ENCODE results near the gene TSKS.

TSKS gene

DNA sequence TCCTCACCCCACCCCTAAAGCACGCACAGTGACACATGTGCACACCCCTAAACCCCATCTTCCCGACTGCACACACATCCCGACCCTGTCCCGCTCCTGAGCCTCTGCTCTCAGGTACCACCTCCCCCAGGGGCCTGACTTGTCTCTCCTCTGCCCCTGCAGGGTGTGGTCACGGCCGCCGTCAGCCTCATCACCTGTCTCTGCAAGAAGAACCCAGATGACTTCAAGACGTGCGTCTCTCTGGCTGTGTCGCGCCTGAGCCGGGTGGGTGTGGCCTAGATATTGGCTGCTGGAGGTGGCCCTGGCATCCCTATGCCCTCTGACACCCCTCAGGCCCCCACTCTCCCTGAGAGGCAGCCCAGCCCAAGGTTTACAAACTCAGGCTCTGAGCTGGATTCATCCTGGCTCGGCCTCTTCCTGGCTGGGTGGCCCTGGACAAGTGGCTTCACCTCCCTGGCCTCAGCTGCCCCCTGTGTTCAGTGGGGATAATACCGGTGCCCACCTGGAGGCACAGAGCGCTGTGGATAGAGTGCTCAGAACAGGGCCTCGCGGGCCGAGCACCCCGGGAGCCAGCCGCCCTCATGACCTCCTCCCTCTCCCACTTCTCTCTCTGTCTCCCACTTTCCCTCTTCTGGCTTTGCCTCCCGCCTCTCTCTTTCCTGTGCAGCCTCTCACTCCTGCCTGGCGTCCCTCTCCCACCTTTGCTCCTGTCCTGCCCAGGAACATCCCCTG is 29.9 kb upstream of the TSKS start:
- DNase-seq: no peak

DNA sequence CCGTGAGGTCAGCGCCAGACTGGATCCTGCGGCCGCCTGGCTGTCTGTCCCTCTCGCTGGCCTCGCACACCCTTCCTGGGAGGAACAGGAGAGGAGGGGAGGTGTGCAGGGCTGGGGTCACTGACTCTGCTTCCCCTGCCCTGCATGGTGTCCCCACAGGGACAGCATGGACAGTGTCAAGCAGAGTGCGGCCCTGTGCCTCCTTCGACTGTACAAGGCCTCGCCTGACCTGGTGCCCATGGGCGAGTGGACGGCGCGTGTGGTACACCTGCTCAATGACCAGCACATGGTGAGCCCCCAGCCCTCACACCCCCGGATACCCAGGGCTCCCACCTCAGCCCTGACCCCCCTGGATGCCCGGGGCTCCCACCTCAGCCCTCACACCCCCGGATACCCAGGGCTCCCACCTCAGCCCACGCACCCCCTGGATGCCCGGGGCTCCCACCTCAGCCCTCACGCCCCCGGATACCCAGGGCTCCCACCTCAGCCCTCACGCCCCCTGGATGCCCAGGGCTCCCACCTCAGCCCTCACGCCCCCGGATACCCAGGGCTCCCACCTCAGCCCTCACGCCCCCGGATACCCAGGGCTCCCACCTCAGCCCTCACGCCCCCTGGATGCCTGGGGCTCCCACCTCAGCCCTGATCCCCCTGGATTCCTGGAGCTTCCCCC is 28.8 kb upstream of the TSKS start:
- no peak for DNase-seq

DNA sequence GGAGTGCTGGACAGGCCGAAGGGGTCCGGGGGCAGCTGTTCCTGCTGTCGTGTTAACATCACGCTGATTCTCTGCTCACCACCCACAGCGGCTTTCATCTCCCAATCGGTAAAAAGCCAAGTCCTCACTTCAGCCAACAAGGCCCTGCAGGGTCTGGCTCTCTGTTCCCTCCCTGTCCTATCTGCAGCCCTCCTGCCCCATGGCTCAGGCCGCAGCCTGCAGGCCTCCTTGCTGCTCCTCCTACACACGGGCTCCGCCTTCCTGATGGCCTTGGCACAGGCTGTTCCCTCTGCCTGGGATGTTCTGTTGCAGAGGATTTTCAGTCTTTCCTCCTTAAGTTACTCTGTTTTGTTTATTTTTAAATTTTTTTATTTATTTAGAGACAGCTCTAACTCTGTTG is 27.8 kb upstream of the TSKS start:
- DNase-seq: no peak

DNA sequence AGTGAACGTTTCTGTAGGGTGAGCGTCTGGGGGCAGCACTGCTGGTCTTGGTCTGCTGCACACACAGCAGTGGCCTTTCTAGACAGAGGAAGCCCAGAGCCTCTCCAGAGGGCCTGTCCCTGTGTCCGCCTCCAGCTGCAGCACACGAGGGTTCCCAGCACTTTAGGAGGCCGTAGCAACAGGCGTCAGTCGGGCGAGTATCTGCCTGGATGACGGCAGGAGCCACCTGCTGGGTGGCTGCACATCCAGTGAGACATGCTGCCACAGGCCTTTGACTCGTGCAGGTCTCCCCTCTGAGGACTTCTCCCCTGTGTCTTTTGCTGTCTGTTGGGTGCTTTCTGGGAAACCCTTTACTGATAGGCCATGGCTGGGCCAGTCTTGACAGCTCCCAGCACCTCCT is 25.8 kb upstream of the TSKS start:
- DNase-seq: no peak

DNA sequence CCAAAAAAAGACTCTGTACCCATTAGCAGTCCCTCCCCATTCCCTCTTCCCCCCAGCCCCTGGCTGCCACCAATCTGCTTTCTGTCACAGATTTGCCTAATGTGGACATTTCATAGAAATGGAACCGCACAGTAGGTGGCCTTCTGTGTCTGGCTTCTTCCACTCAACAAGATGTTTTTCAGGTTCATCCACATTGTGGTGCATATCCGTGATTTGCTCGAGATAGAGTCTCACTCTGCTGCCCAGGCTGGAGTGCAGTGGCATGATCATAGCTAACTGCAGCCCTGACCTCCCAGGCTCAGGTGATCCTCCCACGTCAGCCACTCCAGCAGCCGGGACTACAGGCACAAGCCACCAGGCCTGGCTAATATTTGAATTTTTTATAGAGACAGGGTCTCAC is 24.6 kb upstream of the TSKS start:
- DNase-seq: no peak

DNA sequence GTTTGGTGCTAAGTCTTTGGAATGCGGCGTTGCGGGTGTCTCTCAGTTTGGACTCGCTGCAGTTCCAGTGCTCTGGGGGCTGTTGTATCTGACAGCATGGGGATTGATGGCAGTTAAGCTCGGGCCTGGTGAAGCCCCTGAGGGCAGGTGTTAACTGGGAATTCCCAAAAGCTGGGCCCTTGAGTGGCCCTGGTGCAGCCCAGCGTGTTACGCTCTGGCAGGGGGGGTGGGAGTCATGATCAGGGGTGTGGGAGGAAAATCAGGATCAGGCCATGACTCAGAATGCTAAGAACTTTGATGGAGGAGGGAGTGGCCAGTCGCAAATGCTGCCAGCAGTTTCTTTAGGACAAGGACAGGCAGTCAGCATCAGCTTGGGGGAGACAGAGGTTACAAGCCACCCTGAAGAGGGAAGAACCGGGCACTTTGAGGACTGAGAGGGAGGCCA is 23.3 kb upstream of the TSKS start:
- DNase-seq: no peak

DNA sequence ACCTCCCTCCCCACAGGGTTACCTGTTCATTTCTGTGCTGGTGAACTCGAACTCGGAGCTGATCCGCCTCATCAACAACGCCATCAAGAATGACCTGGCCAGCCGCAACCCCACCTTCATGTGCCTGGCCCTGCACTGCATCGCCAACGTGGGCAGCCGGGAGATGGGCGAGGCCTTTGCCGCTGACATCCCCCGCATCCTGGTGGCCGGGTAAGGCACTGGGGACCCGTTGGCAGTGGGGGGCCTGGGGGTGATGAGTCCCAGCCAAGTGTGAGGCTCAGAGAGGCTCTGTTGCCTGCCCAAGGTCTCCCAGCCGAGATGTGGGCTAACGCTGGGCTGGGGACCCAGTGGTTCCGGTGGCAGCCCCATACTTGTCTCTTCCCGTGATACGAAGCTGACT is 19.4 kb upstream of the TSKS start:
- DNase-seq: no peak

DNA sequence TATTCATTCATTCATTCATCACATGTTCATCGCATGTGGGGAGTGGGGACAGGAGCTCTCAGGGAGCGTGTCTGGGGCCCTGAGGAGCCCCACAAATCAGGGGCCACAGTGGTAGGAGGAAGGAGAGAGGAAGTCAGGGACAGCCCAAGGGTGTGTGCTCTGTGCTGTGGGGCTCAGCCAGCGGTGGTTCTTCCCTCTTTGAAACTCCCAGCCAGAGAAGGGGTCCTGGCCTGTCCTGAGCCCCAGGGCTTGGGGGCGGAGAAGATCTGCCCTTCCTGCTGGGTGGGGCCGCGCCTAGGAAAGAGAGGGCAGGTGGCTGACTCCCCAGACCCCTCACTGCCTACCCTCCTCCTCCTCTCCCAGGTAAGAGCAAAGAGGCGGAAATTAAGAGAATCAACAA is 18.3 kb upstream of the TSKS start:
- no peak for DNase-seq

DNA sequence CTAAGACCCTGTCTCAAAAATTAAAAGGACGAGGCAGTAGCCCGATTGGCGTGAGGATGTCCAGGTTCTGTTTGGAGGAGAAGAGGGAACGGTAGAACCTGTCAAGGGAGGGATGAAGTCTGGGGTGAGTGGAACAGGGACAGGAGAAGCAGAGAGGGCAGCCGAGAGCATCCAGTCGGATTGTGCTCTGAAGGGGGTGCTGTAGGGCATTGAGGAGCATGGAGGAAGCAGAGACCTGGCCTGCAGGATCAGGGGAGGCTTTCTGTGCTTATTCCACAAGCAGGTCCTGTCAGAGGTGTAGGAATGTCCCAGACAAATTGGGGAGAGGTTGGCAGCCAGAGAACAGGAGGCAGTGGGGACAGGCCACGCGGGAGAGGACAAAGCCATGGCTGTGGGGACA is 17.8 kb upstream of the TSKS start:
- no peak for DNase-seq

DNA sequence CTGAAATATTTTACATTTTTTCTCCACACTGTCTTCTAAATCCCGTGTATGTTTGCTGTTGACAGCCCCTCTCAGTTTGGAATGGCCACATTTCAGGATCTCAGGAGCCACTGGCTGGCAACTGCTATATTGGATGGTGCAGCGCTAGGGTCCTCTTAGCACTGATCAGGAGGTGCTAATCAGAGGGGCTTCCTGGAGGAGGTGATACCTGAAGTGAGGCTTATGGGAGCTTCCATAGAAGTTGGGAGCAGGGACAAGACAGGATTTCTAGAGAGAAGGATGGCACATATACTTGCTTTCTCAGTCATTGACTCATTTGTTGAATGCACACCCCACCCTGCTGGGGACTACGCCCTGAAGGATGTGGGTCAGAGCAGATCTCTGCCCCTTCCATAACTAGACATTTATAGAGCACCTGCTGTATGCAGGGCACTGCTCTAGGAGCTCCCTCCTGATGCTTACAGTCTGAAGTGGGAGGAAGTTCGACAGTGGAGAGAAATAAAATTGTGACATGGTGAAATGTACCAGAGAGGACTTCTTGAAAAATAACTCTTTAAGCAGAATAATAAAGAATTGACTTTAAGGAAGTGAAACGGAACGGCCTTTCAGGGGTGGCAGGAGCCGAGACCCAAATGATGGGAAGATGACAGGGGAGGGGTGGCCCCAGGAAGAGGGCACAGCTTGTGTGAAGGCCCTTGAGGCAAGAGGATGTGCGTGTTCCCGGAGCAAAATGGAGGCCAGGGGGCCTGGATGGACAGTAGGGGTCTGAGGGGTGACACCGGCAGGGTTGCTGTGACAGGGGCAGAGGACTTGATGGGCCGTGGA is 16.8 kb upstream of the TSKS start:
- peak; percentile 64 for DNase-seq

DNA sequence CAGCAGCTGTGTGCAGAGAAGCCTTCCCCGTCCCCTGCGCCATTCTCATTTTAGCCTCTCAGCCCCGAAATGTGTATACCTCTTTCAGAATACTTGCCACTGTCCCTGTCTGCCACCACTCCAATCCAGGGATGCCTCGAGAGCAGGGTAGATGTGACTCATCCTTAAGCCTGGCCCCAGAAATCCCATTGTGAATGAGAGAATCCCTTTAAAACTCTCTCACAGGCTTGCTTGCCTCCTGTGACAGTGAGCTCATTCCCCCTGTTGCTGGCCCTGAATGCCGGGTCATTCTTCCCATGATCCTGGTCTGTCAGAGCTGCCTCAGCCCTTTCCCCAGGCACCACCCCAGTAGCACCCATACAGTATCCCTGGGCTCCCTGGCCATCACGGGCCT is 13.3 kb upstream of the TSKS start:
- no peak for DNase-seq

DNA sequence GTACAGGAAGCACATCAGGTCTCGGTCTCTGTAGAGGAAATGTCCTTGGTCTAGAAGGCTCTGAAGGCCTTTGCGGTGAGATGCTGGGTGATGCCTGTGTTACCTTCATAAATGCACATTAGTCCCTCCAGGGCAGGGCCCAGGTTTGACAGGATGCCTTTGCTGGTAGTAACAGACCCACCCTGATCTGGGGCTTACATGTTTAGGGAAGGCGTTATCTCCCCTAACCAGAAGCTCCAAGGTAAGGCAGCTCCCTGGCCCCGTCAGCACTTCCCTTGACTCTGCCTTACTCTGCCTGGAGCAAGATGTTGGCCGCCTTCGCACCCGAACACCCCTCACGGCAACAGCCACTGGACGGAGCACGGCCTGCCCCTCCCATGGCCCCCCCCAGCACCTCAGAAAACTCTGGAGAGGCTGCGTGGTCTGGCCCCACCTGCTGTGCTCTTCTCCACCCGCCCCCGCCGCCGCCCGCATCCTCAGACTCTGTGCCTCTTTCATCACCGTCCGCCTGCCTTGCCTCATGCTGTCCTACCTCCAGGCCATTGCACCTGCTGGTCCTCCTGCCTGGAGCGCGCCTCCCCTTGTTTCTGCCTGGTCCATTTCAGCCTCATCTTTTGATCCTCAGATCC is 12.8 kb upstream of the TSKS start:
- DNase-seq: no peak

DNA sequence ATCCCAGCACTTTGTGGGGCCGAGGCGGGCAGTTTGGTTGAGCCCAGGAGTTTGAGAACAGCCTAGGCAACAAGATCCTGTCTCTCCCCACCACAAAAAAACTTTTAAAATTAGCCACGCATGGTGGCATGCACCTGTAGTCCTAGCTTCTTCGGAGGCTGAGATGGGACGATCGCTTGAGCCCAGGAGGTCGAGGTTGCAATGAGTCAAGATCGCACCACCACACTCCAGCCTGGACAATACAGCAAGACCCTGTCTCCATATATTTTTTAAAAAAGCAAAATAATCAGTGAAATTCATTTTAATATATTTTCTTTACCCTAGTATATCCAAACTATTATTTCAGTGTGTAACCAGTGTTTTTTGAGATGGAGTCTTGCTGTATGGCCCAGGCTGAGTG is 11.9 kb upstream of the TSKS start:
- no peak for DNase-seq

DNA sequence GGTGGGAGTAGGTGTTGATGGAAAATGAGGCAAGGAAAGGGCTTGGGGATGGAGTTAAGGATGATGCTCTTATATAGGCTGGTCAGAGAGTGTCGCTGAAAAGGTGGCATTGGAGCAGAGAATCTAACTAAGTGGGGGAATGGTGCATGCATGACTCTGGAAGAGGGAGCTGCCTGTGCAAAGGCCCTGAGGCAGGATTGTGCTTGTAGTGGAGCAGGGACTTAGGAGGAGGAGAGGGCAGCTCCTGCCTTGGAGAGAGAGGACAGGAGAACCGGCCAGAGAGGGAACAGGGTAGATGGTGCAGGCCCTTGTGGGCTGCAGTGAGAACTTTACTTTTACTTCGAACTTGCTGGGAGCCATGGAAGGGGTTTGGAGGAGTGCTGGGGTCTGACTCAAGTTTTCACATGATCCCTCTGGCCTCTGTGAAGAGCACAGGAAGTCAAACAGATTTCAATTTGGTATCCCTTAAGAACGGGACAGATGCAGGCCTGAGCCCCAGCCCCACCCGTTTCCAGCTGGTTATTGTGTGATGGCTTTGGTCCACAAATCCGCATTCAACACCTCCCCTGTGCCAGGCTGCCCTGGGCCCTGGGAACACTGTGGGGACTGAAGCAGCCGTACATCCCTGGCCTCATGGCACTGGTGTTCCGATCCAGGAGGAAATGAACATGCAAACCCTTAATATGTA is 10.7 kb upstream of the TSKS start:
- DNase-seq: no peak

DNA sequence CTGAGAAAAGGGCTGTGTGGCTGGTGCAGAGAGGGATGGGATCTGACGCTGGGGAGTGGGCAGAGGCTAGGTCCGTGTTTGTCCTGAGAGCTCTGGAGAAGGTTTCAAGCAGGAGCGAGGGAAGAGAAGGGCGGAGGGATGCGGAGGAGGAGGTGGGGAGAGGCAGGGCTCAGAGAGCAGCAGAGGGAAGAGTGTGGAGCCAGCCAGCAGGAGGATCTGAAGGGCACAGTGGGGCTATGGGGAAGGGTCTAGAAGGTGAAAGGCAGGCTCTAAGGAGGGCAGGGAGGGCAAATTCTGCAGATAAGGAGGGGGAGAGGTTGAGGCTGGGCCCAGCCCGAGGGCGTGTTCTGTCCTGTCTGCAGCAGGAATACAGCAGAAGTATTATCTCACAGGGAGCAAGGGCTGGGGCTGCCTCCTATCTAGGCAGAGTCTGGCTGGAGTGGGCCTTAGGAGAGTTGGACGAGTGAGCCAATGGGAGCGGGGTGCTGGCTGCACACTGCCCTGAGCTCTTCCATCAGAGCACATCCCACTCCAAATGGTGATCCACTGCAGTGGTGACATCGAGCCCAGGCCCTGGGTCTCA is 9.8 kb upstream of the TSKS start:
- no peak for DNase-seq

DNA sequence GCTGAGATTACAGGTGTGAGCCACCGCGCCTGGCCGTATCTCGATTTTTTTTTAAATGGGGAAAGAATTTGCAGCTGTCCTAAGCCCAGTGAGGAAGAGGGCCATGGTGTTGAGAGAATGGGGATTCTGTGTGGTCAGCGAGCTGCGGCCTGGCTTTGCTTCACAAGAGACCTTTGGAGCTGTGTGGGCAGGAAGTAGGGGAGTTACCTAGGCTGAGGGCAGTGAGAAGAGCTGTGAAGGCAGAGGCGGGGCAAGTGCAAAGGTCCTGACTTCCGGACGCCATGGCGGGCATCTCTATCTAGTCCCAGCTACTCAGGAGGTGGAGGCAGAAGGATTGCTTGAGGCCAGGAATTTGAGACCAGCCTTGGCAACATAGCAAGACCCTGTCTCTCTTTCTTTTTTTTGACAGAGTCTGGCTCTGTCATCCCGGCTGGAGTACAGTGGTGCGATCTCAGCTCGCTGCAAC is 8.6 kb upstream of the TSKS start:
- no peak for DNase-seq

DNA sequence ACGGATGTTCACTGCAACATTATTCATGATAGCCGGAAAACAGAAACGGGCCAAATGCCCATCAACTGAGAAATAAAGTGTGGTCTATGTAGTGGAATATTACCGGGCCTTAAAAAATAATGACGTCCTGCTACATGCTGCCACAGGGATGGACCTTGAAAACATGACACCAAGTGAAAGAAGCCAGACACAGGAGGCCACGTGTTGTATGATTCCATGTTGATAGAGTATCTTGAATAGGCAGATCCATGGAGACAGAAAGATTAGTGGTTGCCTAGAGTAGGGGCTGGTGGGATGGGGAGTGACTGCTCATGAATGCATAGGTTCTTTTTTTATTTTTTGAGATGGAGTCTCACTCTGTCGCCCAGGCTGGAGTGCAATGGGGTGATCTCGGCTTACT is 7.4 kb upstream of the TSKS start:
- DNase-seq: no peak

DNA sequence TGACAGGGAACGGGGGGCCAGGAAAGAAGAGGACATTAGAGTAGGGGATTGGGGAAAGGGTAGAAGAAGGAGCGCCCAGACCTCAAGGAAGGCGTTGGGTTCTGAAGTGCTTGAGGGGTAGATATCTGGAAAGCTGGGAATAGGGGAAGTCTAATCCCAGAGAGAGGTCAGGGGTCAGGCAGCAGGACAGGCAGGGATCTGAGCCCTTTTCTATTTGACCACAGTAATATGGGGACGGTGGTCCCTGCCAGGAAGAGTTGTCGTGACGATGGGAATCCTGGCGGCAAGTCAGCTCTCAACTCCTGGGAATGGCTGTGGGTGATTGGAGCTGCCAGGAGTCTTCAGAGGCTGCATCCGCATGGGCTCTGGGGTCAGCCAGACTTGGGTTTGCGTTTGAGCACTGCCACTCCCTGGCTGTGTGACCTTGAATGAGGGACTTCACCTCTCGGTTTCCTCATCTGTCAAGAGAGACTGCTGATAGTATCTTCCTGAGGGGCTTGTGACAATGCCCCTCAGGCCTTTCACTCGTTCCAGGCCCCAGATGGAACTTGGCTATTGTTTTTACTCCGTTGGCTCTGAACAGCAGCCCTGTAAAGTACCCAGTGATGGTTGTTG is 5.0 kb upstream of the TSKS start:
- DNase-seq: no peak

DNA sequence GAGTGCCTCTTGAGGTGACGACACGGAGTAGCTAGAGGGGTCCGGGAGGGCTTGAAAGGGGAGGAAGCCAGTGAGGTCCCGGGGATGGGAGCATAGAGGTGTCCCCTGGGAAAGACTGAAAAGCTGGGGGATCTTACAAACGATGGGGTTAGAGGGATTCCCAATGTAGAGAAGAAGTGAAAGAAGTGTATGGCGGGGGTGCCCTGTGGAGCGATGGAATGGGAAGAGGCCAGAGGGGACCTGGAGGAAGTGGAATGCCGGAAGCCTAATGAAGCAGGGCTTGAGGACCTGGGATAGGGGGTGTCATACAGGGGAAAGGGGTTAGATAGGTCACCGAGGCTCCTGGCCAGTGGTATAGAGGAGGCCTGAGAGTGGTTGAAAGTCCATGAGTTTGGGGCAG is 4.3 kb upstream of the TSKS start:
- peak; percentile 20 for DNase-seq

DNA sequence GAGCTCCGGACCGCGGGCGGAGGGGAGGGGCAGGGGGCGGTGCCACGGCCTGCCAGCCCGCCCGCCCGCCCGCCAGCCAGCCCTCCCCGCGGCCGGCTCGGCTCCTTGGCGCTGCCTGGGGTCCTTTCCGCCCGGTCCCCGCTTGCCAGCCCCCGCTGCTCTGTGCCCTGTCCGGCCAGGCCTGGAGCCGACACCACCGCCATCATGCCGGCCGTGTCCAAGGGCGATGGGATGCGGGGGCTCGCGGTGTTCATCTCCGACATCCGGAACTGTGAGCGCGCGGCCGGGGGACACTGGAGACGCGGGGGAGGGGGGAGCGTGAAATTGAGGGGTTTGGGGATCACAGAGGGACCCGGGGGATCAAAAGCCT is 3.8 kb upstream of the TSKS start, which contains the start of gene AP2A1:
TSS of gene AP2A1 (plus strand) at position 72 of the 370 bp plus-strand sequence. CDS start at position 205, 133 bp downstream.
- no peak for DNase-seq

DNA sequence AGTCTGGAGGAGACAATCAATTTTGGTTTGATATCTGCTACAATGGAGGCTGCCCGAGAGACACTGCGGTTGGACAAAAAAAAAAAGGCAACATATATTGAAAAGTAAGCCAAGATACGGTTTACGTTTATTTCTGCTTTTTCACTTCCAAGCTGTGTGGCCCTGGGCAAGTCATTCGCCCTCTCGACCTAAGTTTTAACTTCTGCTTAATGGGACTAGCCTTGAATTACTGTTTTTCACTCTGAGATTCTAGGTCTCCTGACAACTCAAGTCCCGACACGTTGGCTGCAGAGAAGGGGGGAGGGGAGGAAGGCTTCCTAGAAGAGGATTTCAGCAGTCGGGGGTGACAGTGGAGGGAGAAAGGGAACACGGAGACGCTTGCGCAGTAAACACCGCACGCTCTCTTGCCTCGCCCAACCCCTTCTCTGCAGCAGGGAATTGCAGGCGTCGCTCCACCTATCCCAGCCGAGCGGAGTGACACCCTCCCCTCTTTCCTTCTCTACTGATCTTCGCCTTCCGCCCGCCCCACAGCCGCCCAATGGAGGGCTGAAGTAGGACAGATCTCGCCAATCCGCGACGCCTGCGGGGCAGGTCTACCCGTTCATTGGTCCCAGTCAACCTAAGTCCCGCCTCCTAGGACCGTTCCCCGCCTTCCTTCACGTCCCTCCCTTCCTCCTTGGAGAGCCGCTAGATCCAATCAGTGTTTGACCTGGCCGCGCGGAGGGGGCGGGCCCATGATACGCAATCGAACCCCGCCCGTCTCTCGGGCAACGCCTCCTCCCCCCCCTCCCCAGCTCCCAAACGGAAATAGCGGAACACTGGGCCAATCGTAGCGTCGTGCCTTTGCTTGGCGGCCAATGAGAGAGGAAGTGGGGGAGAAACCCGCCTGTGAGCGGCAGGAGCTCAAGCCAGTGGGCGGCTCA is 3.2 kb upstream of the TSKS start:
- peak; percentile 100 for DNase-seq

Data from suppressor macrophage treated with lipopolysaccharide for 4 hours (primary cell).